Testis (tissue), 3 donors: ENCODE results near the gene ACE. TPM values are rescaled to one million over a fixed set of nuclear protein-coding genes. Genes with fewer than 3 reads are reported as not detected.

Source experiments
- DNase-seq: peaks from one replicate; pipeline ENCODE4 v3.0.0-alpha.2; 2019
- H3K27ac ChIP-seq, 2 donors: fragments of 200-600 bp; sonication (generic); one replicate each; pipeline ENCODE4 v1.5.1; 2019
- H3K27me3 ChIP-seq: fragments of 200-600 bp; sonication (generic); one replicate; pipeline ENCODE4 v1.5.1; 2019
- H3K36me3 ChIP-seq: fragments of 200-600 bp; sonication (generic); one replicate; pipeline ENCODE4 v1.5.1; 2017; ENCODE audit warnings: low read depth; ENCODE audit errors: missing control alignments
- H3K4me1 ChIP-seq: fragments of 200-600 bp; sonication (generic); one replicate; pipeline ENCODE4 v1.5.1; 2019
- H3K4me3 ChIP-seq, 2 donors: fragments of 200-600 bp; sonication (generic); one replicate each; pipeline ENCODE4 v1.5.1; 2017 to 2019
- H3K9me3 ChIP-seq: fragments of 200-600 bp; sonication (generic); one replicate; pipeline ENCODE4 v1.5.1; 2017
- CTCF ChIP-seq, 3 experiments: fragments of 450-650 bp in 2 of 3; fragments of 200-600 bp in 1 of 3; sonication (generic) in 1 of 3; IDR thresholded peaks; one replicate each; pipeline ENCODE4 v1.5.1; 2016 to 2019; ENCODE audit warnings: antibody characterized with exemption in 3 of 3, mild to moderate bottlenecking in 2 of 3, moderate library complexity in 1 of 3
- POLR2A ChIP-seq: fragments of 450-650 bp; IDR thresholded peaks from one replicate; pipeline ENCODE4 v1.6.1; 2017; ENCODE audit warnings: antibody characterized with exemption, mild to moderate bottlenecking, moderate library complexity
- WGBS, 2 donors: methylation state at CpG; one replicate each; pipeline ENCODE4 v1.1.5; 2018; 5-methylcytosine and 5-hydroxymethylcytosine counted together
- intact Hi-C: fragments of 100-400 bp; cut with DNase I; formaldehyde crosslinking; loops from one replicate; pipeline ENCODE4 v1.15.1; 2023; ENCODE audit warnings: low total_unique reads
- polyA plus RNA-seq: library from polyadenylated mRNA; stranded (reverse); fragments of 350-450 nt; fragmentation: Illumina TruSeq; extraction: RNeasy Lipid Tissue Mini Kit (QIAGEN cat#74804); gene quantifications from one replicate; pipeline ENCODE4 v1.2.3, GENCODE V29; 2014; ENCODE audit warnings: low read depth, low replicate concordance; ENCODE audit not compliant: insufficient read depth
- total RNA-seq, 2 donors: library from RNA; depleted of rRNA; stranded (reverse); fragments of >200 nt; gene quantifications; one replicate each; pipeline ENCODE4 v1.2.3, GENCODE V29; 2016

Gene ACE
- total and polyA plus RNA-seq, 3 donors from 2014 or later = 87.8 to 216 (median 174) TPM

GRCh38 chr17:63481488-63481870 lies 4.6 kb downstream of the ACE start:
- Histone ChIP-seq H3K9me3 (no peaks in the 10 kb centered on the region), H3K4me3 (no peak overlapping the region), H3K27me3 (no peaks in the 10 kb centered on the region), H3K36me3 (no peaks in the 10 kb centered on the region), H3K4me1 (peaks cover 8% of the 10 kb centered on the region), H3K27ac (no peak overlapping the region)
- intact Hi-C loops = no loop called here
- WGBS, 2 donors = 91 to 97% methylated on average over 5 to 16 of the region's 16 CpGs
- DNase-seq = no peak
- no peak for TF ChIP-seq POLR2A

GRCh38 chr17:63482509-63482908 lies 5.6 kb downstream of the ACE start:
- no peaks in the 10 kb centered on the region for H3K27me3 ChIP-seq
- no peak for DNase-seq
- no peaks in the 10 kb centered on the region for H3K9me3 ChIP-seq
- peaks cover 5% of the 10 kb centered on the region for H3K4me1 ChIP-seq
- intact Hi-C loops = no loop called here
- no peaks in the 10 kb centered on the region for H3K36me3 ChIP-seq
- no peak overlapping the region for H3K27ac ChIP-seq
- 94 to 96% methylated on average over 16 of the region's 16 CpGs for WGBS, 2 donors
- TF ChIP-seq POLR2A (no peak), CTCF (IDR thresholded peaks at IDR 0.05) (no peak)
- no peak overlapping the region for H3K4me3 ChIP-seq

GRCh38 chr17:63483038-63483437 lies 6.2 kb downstream of the ACE start:
- H3K36me3 ChIP-seq = no peaks in the 10 kb centered on the region
- no peaks in the 10 kb centered on the region for H3K9me3 ChIP-seq
- no peak for TF ChIP-seq CTCF (IDR thresholded peaks at IDR 0.05)
- TF ChIP-seq POLR2A = no peak
- no peak overlapping the region for H3K27ac ChIP-seq
- intact Hi-C loops = no loop called here
- no peaks in the 10 kb centered on the region for H3K27me3 ChIP-seq
- no peak overlapping the region for H3K4me3 ChIP-seq
- WGBS, 2 donors = 88 to 89% methylated on average over 10 of the region's 10 CpGs
- no peak for DNase-seq
- H3K4me1 ChIP-seq = no peaks in the 10 kb centered on the region

- Histone ChIP-seq H3K4me1 (no peaks in the 10 kb centered on the region), H3K4me3 (no peak overlapping the region), H3K27me3 (no peaks in the 10 kb centered on the region), H3K9me3 (no peaks in the 10 kb centered on the region), H3K36me3 (no peaks in the 10 kb centered on the region), H3K27ac (no peak overlapping the region)
- TF ChIP-seq CTCF (IDR thresholded peaks at IDR 0.05) = no peak
- TF ChIP-seq POLR2A = no peak
- intact Hi-C loops = no loop called here
- no peak for DNase-seq
- WGBS, 2 donors = 94 to 95% methylated on average over 5 to 16 of the region's 16 CpGs
Measured at GRCh38 chr17:63483655-63484575, 7.1 kb downstream of the ACE start.

GRCh38 chr17:63486317-63487013 lies 9.6 kb downstream of the ACE start:
- H3K4me3 ChIP-seq = no peak overlapping the region
- H3K9me3 ChIP-seq = no peaks in the 10 kb centered on the region
- no peaks in the 10 kb centered on the region for H3K36me3 ChIP-seq
- no peaks in the 10 kb centered on the region for H3K27me3 ChIP-seq
- no peak for DNase-seq
- H3K27ac ChIP-seq = no peak overlapping the region
- H3K4me1 ChIP-seq = no peaks in the 10 kb centered on the region
- TF ChIP-seq CTCF (IDR thresholded peaks at IDR 0.05) (no peak), POLR2A (no peak)
- WGBS, 2 donors = 78 to 79% methylated on average over 9 to 12 of the region's 12 CpGs
- intact Hi-C loops = no loop called here
